ENCODE results near the gene IRAG1.

DNA sequence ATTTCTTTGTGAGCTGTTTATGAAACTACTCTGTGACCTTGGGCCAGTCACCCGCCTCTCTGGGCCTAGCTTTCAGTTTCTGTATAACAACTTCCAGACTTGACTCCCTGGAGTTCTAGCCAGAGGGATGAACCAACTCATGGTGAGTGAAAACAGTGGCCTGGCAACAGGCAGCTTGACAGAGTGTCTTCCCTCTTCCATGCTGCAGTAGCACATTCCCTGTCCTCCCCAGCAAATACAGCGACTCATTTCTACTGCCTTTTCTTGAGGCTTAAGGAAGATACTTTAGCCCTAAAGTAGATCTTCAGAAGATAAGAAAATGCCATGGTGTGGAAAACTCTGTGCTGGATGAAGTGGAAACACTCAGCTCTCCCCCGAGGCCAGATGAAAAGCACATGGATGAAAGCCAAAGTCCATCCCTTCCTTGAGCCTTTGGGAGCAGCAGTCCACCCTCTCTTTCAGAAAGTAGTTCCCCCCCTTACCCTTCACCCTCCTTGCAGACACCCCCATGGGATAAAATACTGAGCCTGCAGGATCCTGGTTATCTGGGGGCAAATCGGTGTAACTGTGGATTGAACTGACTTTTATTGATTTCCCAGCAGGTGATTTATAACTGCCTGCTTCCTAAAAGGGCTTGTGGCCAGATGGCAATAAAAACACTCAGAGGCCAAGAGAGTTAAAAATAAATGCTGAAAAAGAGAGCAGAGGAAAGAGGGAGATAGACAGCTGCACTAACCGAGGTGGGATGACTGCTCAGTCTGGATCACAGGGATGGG lies 24.1 kb downstream of the IRAG1 start:
- TF ChIP-seq CTCF (IDR thresholded peaks at IDR 0.05) (no peak), POLR2A (IDR thresholded peaks at IDR 0.05) (no peak), POLR2AphosphoS5 (IDR thresholded peaks at IDR 0.05) (no peak), EP300 (IDR thresholded peaks at IDR 0.05) (no peak)

All from gastroesophageal sphincter (tissue), 3 donors.